Measurements from ENCODE around the gene ATRNL1.

- no peak for TF ChIP-seq EZH2phosphoT487 (IDR thresholded peaks at IDR 0.05; ENCODE audit: borderline replicate concordance, low read length)
- no peak for TF ChIP-seq CTCF (conservative IDR thresholded peaks at IDR 0.05; ENCODE audit: low read depth, low read length)
These were observed 46.4 kb upstream of the ATRNL1 start for GRCh38 chr10:115046686-115047236.
